ENCODE measurements around the gene WBP1L.
A peak's percentile ranks its signal among the peaks of the same experiment; 100 is the strongest.

The WBP1L gene

DNA sequence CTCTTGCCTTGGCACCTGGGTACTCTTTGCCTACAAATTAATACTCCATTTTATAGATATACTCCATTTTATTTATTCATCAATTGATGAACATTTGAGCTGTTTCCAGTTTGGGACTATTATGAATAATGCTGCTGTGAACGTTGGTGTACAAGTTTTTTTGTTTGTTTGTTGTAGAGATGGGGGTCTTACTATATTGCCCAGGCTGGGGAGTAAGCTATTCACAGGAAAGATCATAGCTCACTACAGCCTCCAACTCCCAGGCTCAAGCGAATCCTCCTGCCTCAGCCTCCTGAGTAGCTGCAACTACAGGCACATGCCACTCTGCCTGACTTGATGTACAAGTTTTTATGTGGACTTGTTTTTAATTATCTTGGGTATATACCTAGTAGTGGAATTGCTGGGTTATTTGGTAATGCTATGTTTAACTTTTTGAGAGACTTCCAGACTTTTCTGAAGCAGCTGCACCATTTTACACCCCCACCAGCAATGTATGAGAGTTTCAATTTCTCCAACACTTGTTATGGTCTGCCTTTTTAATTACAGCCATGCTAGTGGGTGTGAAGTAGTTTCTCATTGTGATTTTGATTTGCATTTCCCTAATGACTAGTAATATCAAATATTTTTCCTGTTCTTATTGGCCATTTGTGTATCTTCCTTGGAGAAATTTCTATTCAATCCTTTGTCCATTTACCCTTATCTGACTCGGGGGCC is 15.9 kb downstream of the WBP1L start:
- TF ChIP-seq POLR2A (IDR thresholded peaks at IDR 0.05; ENCODE audit: low read length), result no peak
- TF ChIP-seq GATA1 (IDR thresholded peaks at IDR 0.05; ENCODE audit: low read depth, low read length), result no peak
- no peak for DNase-seq

DNA sequence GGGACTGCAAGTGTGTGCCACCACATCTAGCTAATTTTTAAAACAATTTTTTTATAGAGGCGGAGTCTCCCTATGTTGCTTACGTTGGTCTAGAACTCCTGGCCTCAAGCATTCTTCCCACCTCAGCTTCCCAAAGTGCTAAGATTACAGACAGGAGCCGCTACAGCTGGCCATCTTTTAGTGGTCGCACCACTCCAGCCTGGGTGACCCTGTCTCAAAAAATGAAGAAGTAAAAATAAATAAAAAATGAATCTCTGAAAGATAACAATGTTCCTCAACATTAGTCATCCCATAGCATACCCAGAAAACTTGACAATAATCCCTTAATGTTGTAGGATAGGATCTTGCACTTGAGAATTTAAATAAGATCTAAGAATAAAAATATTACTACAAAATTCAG is 18.2 kb downstream of the WBP1L start:
- no peak for DNase-seq
- no peak for TF ChIP-seq POLR2A (IDR thresholded peaks at IDR 0.05; ENCODE audit: low read length)
- TF ChIP-seq GATA1 (IDR thresholded peaks at IDR 0.05; ENCODE audit: low read depth, low read length), result no peak

DNA sequence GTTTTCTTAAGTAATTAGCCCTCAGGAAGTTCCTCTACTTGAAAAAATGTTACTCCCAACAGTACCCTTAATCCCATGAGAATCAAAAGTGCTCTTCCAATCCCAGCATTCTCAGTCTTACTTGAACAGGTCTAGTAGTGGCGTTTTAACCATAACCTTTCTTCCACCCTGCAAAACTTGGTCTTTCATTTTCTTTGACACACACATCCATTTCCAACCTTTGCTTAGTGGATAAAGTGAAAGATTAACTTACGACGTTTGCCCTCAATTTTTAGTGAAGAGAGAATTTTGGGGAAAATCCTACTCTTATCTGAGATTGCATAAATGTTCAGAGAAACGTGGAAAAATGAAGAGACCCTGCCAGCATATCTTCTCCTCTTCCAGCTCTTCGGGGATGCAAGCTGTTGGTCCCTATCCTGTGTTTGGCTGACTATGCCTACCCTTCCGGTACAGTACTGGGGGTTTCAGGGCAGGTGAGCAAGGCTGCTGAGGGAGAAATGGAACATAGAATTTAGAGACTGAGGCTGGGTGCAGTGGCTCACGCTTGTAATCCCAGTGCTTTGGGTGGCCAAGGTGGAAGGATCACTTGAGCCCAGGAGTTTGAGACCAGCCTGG is 18.8 kb downstream of the WBP1L start:
- TF ChIP-seq POLR2A (IDR thresholded peaks at IDR 0.05; ENCODE audit: low read length) (no peak), GATA1 (IDR thresholded peaks at IDR 0.05; ENCODE audit: low read depth, low read length) (no peak)
- DNase-seq, result no peak

DNA sequence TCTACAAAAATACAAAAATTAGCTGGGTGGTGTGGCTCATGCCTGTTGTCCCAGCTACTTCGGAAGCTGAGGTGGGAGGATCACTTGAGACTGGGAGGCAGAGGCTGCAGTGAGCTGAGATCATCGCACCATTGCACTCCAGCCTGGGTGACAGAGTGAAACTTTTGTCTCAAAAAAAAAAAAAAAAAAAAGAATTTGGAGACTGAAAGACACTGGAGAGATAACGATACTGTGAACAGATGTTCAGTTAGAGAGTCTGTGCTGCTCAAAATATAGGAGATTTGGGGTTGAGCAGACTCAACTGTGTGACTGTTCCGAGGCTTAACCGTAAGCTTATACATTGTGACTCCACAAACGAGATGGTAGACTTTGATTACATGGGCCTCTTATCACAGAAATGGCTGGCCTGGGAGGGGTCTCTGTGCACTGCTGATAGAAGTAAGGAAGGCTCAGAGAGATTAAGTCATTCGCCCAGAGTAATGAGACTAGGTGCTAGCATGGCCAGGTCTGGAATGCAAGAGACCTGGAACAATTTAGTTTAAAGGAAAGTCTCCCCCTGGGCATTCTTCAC is 19.4 kb downstream of the WBP1L start:
- TF ChIP-seq GATA1 (IDR thresholded peaks at IDR 0.05; ENCODE audit: low read depth, low read length), result peak; percentile 34
- TF ChIP-seq POLR2A (IDR thresholded peaks at IDR 0.05; ENCODE audit: low read length), result peak; percentile 80
- peak; percentile 91 to 97 for DNase-seq

DNA sequence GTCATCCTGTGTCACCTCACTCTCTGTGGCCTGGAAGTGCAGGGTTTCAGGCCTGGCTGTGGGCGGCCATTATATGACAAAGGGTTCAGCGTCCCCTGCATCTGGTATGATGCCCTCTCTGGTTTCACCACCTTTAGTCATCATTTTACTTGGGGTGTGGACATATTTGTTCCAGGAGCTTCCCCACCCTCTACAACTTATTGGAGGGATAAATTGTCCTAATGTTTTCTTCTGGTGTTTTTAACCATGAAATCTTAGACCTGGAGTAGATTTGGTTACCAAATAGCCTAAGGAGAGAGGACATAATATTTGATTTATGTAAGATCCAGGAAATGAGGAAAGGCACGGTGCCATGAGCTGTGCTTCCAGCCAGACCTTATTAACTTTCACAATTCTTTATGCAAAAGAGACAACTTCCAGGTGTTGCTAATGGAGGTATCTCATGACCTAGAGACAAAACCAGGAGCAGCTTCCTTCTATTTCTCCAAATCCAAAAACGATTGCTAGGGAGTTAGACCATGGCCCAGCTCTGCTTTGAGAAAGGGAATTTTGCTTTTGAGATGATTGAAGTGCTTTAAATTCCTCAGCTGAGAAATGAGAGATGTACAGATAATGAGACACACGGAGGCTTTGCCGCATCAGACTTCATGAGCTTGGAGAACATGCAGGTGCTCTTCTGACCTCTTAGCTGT is 20.9 kb downstream of the WBP1L start:
- DNase-seq, result no peak
- TF ChIP-seq GATA1 (IDR thresholded peaks at IDR 0.05; ENCODE audit: low read depth, low read length), result no peak
- no peak for TF ChIP-seq POLR2A (IDR thresholded peaks at IDR 0.05; ENCODE audit: low read length)

DNA sequence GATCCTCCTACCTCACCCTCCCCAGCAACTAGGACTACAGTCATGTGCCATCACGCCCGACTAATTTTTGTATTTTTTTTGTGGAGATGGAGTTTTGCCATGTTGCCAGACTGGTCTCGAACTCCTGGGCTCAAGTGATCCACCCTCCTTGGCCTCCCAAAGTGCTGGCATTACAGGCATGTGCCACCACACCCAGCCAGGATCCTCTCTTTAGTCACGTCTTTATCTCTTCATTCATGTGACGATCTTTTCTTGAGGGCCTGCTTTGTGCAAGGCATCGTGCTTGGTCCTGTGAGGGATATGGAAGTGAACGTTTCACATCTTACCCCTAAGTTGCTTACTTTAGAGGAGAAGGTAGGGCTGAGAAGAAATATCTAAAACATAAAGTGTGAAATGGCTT is 21.6 kb downstream of the WBP1L start:
- TF ChIP-seq GATA1 (IDR thresholded peaks at IDR 0.05; ENCODE audit: low read depth, low read length), result no peak
- TF ChIP-seq POLR2A (IDR thresholded peaks at IDR 0.05; ENCODE audit: low read length), result peak; percentile 49
- DNase-seq, result peak; percentile 48 to 64

DNA sequence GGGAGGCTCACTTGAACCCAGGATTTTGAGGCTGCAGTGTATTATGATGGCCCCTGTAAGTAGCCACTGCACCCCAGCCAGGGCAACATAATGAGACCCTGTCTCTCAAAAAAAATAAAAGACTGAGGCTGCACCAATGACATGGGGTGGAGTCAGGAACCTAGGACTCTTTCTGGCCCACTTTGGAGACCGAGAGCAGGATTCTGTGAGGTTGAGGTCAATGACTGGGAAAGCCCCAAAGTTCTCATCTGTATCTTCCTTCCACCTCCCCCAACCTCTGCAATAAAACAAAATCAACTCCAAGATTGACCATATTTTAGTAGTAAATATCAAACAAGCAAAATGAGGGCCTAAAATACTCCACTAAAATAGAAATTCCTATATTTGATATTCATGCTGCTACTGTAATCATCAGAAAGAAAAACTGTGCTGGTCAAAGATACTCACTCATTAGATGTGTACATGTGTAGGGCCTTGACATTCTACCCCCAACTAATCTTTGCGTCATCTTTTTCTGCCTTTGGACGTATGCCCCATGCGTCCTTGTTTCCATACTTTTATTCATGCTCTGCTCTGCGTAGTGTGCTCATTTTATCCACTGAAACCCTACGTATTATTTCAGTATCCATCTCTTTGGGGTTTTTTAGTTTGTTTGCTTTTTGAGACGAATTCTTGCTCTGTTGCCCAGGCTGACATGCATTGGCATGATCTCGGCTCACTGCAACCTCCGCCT is 23.8 kb downstream of the WBP1L start:
- TF ChIP-seq POLR2A (IDR thresholded peaks at IDR 0.05; ENCODE audit: low read length) (no peak), GATA1 (IDR thresholded peaks at IDR 0.05; ENCODE audit: low read depth, low read length) (no peak)
- DNase-seq, result no peak

DNA sequence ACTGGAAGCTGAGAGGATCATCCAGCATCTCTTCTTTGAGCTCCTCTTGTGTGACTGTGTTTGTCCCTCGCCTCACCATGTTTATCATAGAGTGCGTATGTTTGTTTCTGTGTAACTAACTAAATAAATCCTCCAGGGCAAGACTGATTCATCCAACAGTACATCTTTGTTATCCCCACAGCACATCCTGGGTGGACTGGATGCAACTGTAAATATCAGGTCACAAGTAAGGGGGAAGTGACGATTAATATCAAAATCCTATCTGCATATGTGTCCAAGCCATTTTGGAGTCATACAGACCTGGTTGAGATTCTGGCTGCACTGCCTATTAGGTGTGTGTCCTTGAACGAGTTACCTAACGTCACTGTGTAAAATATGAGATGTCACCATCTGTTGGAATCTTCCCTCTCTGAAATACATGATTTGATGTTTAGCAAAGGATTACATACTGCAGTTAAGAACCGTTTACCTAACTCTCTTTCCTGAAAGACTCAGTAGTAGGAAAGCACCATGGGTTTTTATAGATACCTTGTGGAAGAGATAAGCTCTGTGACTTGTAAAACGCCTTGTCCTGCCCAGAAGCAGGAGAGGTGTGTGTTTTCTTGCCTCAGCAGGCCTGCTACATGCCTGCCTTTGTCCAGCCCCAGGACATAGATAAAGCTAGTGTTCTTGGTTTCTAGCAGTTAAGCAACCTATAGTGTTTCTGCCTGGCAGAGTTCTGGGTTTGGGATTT is 25.8 kb downstream of the WBP1L start:
- TF ChIP-seq GATA1 (IDR thresholded peaks at IDR 0.05; ENCODE audit: low read depth, low read length), result no peak
- TF ChIP-seq POLR2A (IDR thresholded peaks at IDR 0.05; ENCODE audit: low read length), result peak; percentile 32
- peak; percentile 64 to 79 for DNase-seq

DNA sequence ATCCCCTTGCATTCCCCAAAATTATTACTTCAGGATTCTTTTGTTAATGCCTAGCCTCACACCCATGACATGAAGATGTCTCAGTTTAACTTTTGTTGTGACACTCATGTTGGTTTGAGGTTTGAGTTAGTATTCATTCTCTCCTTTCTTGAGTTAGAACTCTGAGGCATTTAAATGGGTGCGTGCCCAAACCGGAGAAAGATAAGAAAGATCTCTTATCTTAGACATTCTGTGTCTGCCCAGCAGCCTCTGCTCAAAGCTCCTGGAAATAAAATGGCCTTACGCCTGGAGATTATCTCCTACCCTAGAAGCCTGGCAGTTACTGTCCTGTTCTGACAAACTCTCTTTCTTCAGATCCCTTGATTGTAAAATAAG is 26.3 kb downstream of the WBP1L start:
- TF ChIP-seq POLR2A (IDR thresholded peaks at IDR 0.05; ENCODE audit: low read length), result peak; percentile 6
- TF ChIP-seq GATA1 (IDR thresholded peaks at IDR 0.05; ENCODE audit: low read depth, low read length), result no peak
- peak; percentile 63 to 73 for DNase-seq

DNA sequence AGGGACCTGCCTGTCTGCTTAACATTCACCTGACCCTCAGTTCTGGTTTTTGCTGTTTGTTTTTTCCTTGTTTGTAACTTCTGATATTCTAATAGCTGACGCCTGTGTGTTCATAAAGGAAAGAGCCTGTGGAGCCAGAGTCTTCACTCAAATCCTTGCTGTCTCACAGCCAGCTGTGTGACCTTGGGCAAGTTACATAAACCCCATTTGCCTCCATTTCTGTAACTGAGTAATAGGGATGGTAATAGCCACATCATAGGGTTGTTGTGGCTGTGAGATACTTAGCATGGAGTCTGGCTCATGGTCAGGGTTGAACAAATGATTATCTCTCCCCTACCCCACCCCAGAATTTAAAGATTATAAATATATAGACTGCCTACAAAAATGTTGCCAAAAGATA is 27.0 kb downstream of the WBP1L start:
- TF ChIP-seq POLR2A (IDR thresholded peaks at IDR 0.05; ENCODE audit: low read length) (no peak), GATA1 (IDR thresholded peaks at IDR 0.05; ENCODE audit: low read depth, low read length) (no peak)
- DNase-seq, result peak; percentile 32 to 39

DNA sequence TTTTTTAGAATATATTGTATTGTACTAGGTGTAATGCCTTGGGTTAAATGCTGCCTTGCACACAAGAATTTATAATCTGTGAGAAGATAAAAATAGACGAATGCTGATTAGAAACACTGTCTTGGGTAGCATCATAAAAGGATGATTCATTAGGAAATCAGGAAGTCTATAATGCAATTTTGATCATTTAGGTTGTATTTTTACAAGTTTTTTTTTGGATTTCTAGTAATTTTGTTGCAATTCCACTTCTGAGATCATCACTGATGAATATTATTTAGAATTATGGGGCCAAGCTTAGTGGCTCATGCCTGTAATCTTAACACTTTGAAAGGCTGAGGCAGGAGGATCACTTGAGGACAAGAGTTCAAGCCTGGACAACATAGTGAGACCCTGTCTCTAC is 29.6 kb downstream of the WBP1L start:
- no peak for DNase-seq
- TF ChIP-seq POLR2A (IDR thresholded peaks at IDR 0.05; ENCODE audit: low read length) (no peak), GATA1 (IDR thresholded peaks at IDR 0.05; ENCODE audit: low read depth, low read length) (no peak)

DNA sequence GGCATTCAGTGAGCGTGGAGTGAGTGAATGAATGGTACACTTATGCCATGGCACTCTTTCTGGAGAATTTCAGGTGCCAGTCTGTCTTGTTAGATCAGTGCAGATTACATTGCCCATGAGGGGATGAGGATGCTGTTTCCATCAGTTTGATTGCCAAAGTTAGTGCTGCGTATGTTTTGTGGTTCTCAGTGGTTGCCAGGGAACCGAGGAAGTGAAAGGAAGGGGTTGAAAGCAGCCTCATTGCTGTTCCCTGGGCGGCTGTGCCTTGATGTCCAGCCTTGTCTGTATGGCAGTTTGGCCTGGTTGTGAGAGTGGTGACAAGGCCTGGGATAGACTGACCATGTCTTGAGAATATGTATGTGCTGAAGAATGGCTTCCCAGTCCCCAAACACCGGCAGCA is 30.2 kb downstream of the WBP1L start:
- peak in 1 of 2 experiments; percentile 40 for DNase-seq
- TF ChIP-seq GATA1 (IDR thresholded peaks at IDR 0.05; ENCODE audit: low read depth, low read length), result no peak
- no peak for TF ChIP-seq POLR2A (IDR thresholded peaks at IDR 0.05; ENCODE audit: low read length)

Measured in erythroblast (primary cell).